22Rv1 (cell line): ENCODE results near the gene PCSK2.

Experiments
- H3K27ac ChIP-seq: fragments of 450-650 bp; 2 replicates; pipeline ENCODE4 v1.5.1; 2017
- ZFX ChIP-seq: fragments of 450-650 bp; IDR thresholded peaks from 2 replicates; pipeline ENCODE4 v1.6.1; 2017; ENCODE audit warnings: antibody characterized with exemption, borderline replicate concordance
- TF ChIP-seq, protein P1 (sequence below): fragments of 450-650 bp; IDR thresholded peaks from 2 replicates; pipeline ENCODE4 v1.5.1; 2017; ENCODE audit warnings: mild to moderate bottlenecking

PCSK2 gene

GRCh38 chr20:17315407-17316231 lies 88.8 kb downstream of the PCSK2 start:
- TF ChIP-seq, protein P1, sequence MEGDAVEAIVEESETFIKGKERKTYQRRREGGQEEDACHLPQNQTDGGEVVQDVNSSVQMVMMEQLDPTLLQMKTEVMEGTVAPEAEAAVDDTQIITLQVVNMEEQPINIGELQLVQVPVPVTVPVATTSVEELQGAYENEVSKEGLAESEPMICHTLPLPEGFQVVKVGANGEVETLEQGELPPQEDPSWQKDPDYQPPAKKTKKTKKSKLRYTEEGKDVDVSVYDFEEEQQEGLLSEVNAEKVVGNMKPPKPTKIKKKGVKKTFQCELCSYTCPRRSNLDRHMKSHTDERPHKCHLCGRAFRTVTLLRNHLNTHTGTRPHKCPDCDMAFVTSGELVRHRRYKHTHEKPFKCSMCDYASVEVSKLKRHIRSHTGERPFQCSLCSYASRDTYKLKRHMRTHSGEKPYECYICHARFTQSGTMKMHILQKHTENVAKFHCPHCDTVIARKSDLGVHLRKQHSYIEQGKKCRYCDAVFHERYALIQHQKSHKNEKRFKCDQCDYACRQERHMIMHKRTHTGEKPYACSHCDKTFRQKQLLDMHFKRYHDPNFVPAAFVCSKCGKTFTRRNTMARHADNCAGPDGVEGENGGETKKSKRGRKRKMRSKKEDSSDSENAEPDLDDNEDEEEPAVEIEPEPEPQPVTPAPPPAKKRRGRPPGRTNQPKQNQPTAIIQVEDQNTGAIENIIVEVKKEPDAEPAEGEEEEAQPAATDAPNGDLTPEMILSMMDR = no peak
- no peak for TF ChIP-seq ZFX
- H3K27ac ChIP-seq = no peak overlapping the region

- TF ChIP-seq, protein P1 = no peak
- TF ChIP-seq ZFX = no peak
- no peak overlapping the region for H3K27ac ChIP-seq
Measured at GRCh38 chr20:17316316-17317038, 89.6 kb downstream of the PCSK2 start.

DNA sequence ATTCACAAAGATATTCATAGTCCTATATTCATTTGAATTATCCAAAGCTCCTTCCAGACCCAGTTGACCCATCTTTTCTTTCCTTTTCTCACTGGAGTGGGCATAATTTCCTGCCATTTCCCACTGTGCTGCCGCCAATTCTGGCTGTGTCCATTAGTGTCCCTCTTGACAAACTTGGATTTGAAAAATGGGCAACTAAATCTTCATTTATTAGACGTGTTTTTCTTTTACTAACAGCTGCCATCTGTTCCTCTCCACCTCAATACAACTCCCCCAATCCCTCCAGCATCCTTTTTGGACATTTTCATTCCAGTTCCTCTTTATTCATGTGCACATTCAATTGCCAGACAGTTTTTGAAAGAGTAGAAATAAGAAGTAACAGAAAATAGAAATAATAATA lies 90.5 kb downstream of the PCSK2 start:
- no peak overlapping the region for H3K27ac ChIP-seq
- no peak for TF ChIP-seq ZFX
- TF ChIP-seq, protein P1 = no peak

- H3K27ac ChIP-seq = no peak overlapping the region
- no peak for TF ChIP-seq ZFX
- TF ChIP-seq, protein P1 = no peak
Measured at GRCh38 chr20:17320456-17320855, 93.6 kb downstream of the PCSK2 start.

- no peak for TF ChIP-seq ZFX
- H3K27ac ChIP-seq = no peak overlapping the region
Measured at GRCh38 chr20:17326096-17326495, 99.3 kb downstream of the PCSK2 start.

DNA sequence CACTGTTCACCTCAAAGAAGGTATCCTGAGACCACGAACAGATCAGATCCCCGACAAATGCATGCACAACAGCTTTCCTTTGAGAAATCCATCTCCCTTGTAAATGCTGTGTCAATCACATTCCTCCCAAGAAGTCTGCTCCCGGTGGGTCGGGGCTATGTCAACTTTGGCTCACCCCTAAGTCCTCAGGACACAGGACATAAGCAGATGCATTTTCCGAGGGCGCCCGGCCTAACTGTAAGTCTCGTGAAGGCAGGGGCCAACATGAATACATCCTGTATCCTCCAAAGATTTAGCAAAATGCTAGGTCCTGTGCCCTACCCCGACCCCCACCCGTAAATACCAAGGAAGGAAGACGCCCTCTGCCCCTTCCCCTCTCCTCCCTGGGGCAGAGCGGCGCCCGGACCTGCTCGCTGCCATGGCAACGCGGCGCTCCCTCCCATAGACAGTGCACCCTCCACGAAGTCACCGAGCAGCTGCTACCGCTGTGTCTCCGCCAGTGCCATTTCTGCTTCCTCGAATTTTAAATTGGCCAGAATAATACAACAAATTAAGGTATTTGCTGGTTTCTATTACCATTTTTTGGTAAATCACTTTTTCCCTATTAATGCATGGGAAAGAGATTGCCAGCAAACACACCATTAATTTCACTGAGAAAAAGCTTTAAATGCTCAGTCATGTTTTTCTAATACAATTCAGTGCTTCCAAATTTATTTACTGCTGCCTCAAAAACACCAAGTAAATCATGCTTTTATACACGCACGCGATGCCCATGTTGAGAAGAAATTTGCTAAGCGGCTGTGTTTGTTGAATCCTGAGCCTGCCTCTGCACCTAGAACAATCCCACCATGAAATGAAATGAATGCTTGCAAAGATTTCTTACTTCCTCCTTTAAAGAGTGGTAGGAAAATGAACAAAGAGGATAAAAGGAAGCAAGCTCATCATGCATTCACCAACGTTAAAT lies 100.6 kb downstream of the PCSK2 start:
- TF ChIP-seq ZFX = no peak
- TF ChIP-seq, protein P1 = no peak

DNA sequence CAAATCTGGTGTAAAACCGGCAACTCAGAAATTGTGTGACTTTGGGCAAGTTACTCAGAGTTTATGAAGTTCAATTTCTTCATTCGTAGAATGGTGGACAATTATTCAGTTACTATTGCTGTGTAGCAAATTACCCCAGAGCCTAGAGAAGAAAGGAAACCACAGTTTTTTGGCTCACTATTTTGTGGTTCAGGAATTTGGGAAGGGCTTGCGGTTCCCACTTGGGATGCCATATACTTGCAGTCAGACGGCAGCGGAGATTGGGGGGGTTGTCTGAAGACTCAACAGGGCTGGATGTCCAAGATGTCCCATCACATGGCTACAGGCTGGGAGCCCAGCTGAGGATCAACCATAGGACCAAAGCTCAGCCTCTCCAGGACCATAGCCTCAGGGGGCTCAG lies 108.1 kb downstream of the PCSK2 start:
- TF ChIP-seq ZFX = no peak
- TF ChIP-seq, protein P1 = no peak
- no peak overlapping the region for H3K27ac ChIP-seq

More for the DNA sequence above, 100.6 kb downstream of the PCSK2 start:
- H3K27ac ChIP-seq = no peak overlapping the region
